ENCODE data around the gene DNAL1.
A peak's percentile ranks its signal among the peaks of the same experiment; 100 is the strongest.

Gene DNAL1

GRCh38 chr14:73709904-73710469, 65.2 kb downstream of the DNAL1 start:
- DNase-seq, result no peak

GRCh38 chr14:73710737-73711136, 66.0 kb downstream of the DNAL1 start:
- DNase-seq, result no peak

- DNase-seq, result no peak
These were observed 67.3 kb downstream of the DNAL1 start for GRCh38 chr14:73712071-73712506.

GRCh38 chr14:73712540-73713180, 67.9 kb downstream of the DNAL1 start:
- no peak for DNase-seq

GRCh38 chr14:73713206-73713802, 68.5 kb downstream of the DNAL1 start:
- no peak for DNase-seq

GRCh38 chr14:73713803-73714655, 69.2 kb downstream of the DNAL1 start, which contains the start of gene PNMA1:
Gene PNMA1 (minus strand): TSS chr14:73714384. CDS start chr14:73713639, 745 bp downstream.
- peak; percentile 98 for DNase-seq

GRCh38 chr14:73714656-73715081, 69.9 kb downstream of the DNAL1 start:
- DNase-seq, result no peak

- DNase-seq, result no peak
These were observed 70.9 kb downstream of the DNAL1 start for GRCh38 chr14:73715707-73716106.

GRCh38 chr14:73717266-73717665, 72.5 kb downstream of the DNAL1 start:
- no peak for DNase-seq

- no peak for DNase-seq
These were observed 73.1 kb downstream of the DNAL1 start for GRCh38 chr14:73717711-73718417.

- no peak for DNase-seq
These were observed 73.8 kb downstream of the DNAL1 start for GRCh38 chr14:73718418-73719251.

- DNase-seq, result no peak
These were observed 74.6 kb downstream of the DNAL1 start for GRCh38 chr14:73719361-73719760.

- no peak for DNase-seq
These were observed 75.0 kb downstream of the DNAL1 start for GRCh38 chr14:73719791-73720190.

GRCh38 chr14:73720636-73721035, 75.8 kb downstream of the DNAL1 start:
- peak; percentile 5 for DNase-seq

GRCh38 chr14:73721101-73721821, 76.5 kb downstream of the DNAL1 start:
- DNase-seq, result peak; percentile 7

- DNase-seq, result peak; percentile 5
These were observed 77.8 kb downstream of the DNAL1 start for GRCh38 chr14:73722581-73722980.

- DNase-seq, result no peak
These were observed 78.6 kb downstream of the DNAL1 start for GRCh38 chr14:73723406-73723796.

- peak; percentile 61 for DNase-seq
These were observed 79.2 kb downstream of the DNAL1 start for GRCh38 chr14:73723797-73724661.

GRCh38 chr14:73724696-73725095, 79.9 kb downstream of the DNAL1 start:
- DNase-seq, result no peak

All from 8988T (cell line).